Erythroblast (primary cell): ENCODE data around the gene TOLLIP.

Source experiments
- GATA1 ChIP-seq: IDR thresholded peaks from 2 replicates; pipeline ENCODE4 v1.6.1; 2011; ENCODE audit warnings: low read depth, mild to moderate bottlenecking, control low read depth, low read length, moderate library complexity
- POLR2A ChIP-seq: IDR thresholded peaks from 2 replicates; pipeline ENCODE4 v1.6.1; 2011; ENCODE audit warnings: mild to moderate bottlenecking, low read length

GRCh38 chr11:1283906-1284305 lies 25.5 kb downstream of the TOLLIP start:
- no peak for TF ChIP-seq POLR2A
- no peak for TF ChIP-seq GATA1
